H9 (cell line): ENCODE measurements around the gene ACP2. TPM values are rescaled to one million over a fixed set of nuclear protein-coding genes. Genes with fewer than 3 reads are reported as not detected.

Experiments
- DNase-seq: peaks from one replicate; pipeline ENCODE4 v3.0.0-alpha.2; 2017
- H2AFZ ChIP-seq: one replicate; pipeline ENCODE4 v1.6.1; 2013; ENCODE audit warnings: mild to moderate bottlenecking, low read length, control low read depth, moderate library complexity
- H2AK5ac ChIP-seq: 2 replicates; pipeline ENCODE4 v1.6.1; 2013; ENCODE audit warnings: low read length, control low read depth, mixed read lengths; ENCODE audit not compliant: insufficient read length
- H2BK120ac ChIP-seq: one replicate; pipeline ENCODE4 v1.6.1; 2013; ENCODE audit warnings: low read depth, mild to moderate bottlenecking, low read length, control low read depth, inconsistent platforms; ENCODE audit not compliant: poor library complexity, severe bottlenecking
- H2BK12ac ChIP-seq: 2 replicates; pipeline ENCODE4 v1.6.1; 2013; ENCODE audit warnings: low read length, control low read depth, mixed read lengths, low read depth; ENCODE audit not compliant: insufficient read length
- H2BK15ac ChIP-seq: 2 replicates; pipeline ENCODE4 v1.6.1; 2013; ENCODE audit warnings: low read depth, low read length, control low read depth
- H2BK20ac ChIP-seq: one replicate; pipeline ENCODE4 v1.6.1; 2013; ENCODE audit warnings: low read depth, mild to moderate bottlenecking, low read length, control low read depth, inconsistent platforms; ENCODE audit not compliant: poor library complexity, severe bottlenecking
- H2BK5ac ChIP-seq: 2 replicates; pipeline ENCODE4 v1.6.1; 2013; ENCODE audit warnings: low read length, control low read depth, mixed read lengths; ENCODE audit not compliant: insufficient read length
- H3K14ac ChIP-seq: 2 replicates; pipeline ENCODE4 v1.6.1; 2013; ENCODE audit warnings: low read length, control low read depth; ENCODE audit not compliant: insufficient read depth
- H3K18ac ChIP-seq: 2 replicates; pipeline ENCODE4 v1.6.1; 2013; ENCODE audit warnings: low read depth, mild to moderate bottlenecking, mixed read lengths, low read length, control low read depth; ENCODE audit not compliant: insufficient read length
- H3K23ac ChIP-seq: 2 replicates; pipeline ENCODE4 v1.6.1; 2013; ENCODE audit warnings: low read length, control low read depth, mixed read lengths, low read depth; ENCODE audit not compliant: insufficient read length
- H3K23me2 ChIP-seq: 2 replicates; pipeline ENCODE4 v1.6.1; 2013; ENCODE audit warnings: low read depth, mild to moderate bottlenecking, mixed read lengths, low read length, control low read depth; ENCODE audit not compliant: insufficient read length, poor library complexity, severe bottlenecking
- H3K27ac ChIP-seq: 2 replicates; pipeline ENCODE4 v1.5.1; 2013; ENCODE audit warnings: low read length, control low read depth, mixed read lengths, low read depth; ENCODE audit not compliant: insufficient read length
- H3K27me3 ChIP-seq: 2 replicates; pipeline ENCODE4 v1.6.1; 2013; ENCODE audit warnings: low read length, control low read depth, inconsistent platforms; ENCODE audit not compliant: insufficient read depth
- H3K4ac ChIP-seq: 2 replicates; pipeline ENCODE4 v1.6.1; 2013; ENCODE audit warnings: low read depth, mild to moderate bottlenecking, control low read depth, inconsistent platforms, low read length, moderate library complexity
- H3K4me1 ChIP-seq: 2 replicates; pipeline ENCODE4 v1.6.1; 2013; ENCODE audit warnings: low read length, control low read depth, inconsistent platforms; ENCODE audit not compliant: insufficient read depth
- H3K4me2 ChIP-seq: 2 replicates; pipeline ENCODE4 v1.6.1; 2013; ENCODE audit warnings: low read length, control low read depth, mixed read lengths; ENCODE audit not compliant: insufficient read length, insufficient read depth
- H3K56ac ChIP-seq: 2 replicates; pipeline ENCODE4 v1.6.1; 2013; ENCODE audit warnings: low read depth, mild to moderate bottlenecking, mixed read lengths, low read length, control low read depth; ENCODE audit not compliant: insufficient read length
- H3K79me1 ChIP-seq: 2 replicates; pipeline ENCODE4 v1.6.1; 2013; ENCODE audit warnings: low read depth, mild to moderate bottlenecking, moderate library complexity, low read length, control low read depth, inconsistent platforms; ENCODE audit not compliant: insufficient read depth, poor library complexity, severe bottlenecking
- H3K79me2 ChIP-seq: 2 replicates; pipeline ENCODE4 v1.6.1; 2013; ENCODE audit warnings: low read length, control low read depth, inconsistent platforms; ENCODE audit not compliant: insufficient read depth
- H3K9ac ChIP-seq: 2 replicates; pipeline ENCODE4 v1.6.1; 2013; ENCODE audit warnings: low read length, control low read depth, mixed read lengths; ENCODE audit not compliant: insufficient read length; ENCODE audit errors: extremely low read depth
- H3K9me3 ChIP-seq: one replicate; pipeline ENCODE4 v1.6.1; 2013; ENCODE audit warnings: low read depth, low read length, inconsistent platforms; ENCODE audit not compliant: control insufficient read depth
- H3T11ph ChIP-seq: one replicate; pipeline ENCODE4 v1.6.1; 2013; ENCODE audit warnings: mild to moderate bottlenecking, low read length, control low read depth, inconsistent platforms
- H4K20me1 ChIP-seq: one replicate; pipeline ENCODE4 v1.6.1; 2013; ENCODE audit not compliant: control insufficient read depth, insufficient read length, insufficient read depth
- H4K5ac ChIP-seq: 2 replicates; pipeline ENCODE4 v1.6.1; 2013; ENCODE audit warnings: low read depth, mild to moderate bottlenecking, mixed read lengths, low read length, control low read depth; ENCODE audit not compliant: insufficient read length
- H4K8ac ChIP-seq: replicated peaks from 2 replicates; pipeline ENCODE4 v1.6.1; 2013; ENCODE audit warnings: low read length, control low read depth, mixed read lengths, low read depth; ENCODE audit not compliant: insufficient read length
- H4K91ac ChIP-seq: 2 replicates; pipeline ENCODE4 v1.6.1; 2013; ENCODE audit warnings: low read depth, mild to moderate bottlenecking, moderate library complexity, mixed read lengths, low read length, control low read depth; ENCODE audit not compliant: insufficient read length
- H3K27ac Mint-ChIP-seq, 3 experiments: 2 replicates in 2 of 3; 3 replicates in 1 of 3; pipeline ENCODE4 v1.8.0; 2020 to 2021; ENCODE audit warnings: mixed read lengths in 3 of 3, mild to moderate bottlenecking in 1 of 3, moderate library complexity in 1 of 3
- H3K27me3 Mint-ChIP-seq: 2 replicates; pipeline ENCODE4 v1.8.0; 2021; ENCODE audit warnings: low read depth, mild to moderate bottlenecking, moderate library complexity, mixed read lengths
- H3K36me3 Mint-ChIP-seq, 3 experiments: 2 replicates in 2 of 3; 3 replicates in 1 of 3; pipeline ENCODE4 v1.8.0; 2020 to 2021; ENCODE audit warnings: low read depth in 3 of 3, mixed read lengths in 3 of 3; ENCODE audit not compliant: insufficient read depth in 1 of 3
- H3K4me1 Mint-ChIP-seq, 2 experiments: 2 replicates each; pipeline ENCODE4 v1.8.0; 2020; ENCODE audit warnings: mixed read lengths in 2 of 2
- H3K4me3 Mint-ChIP-seq, 2 experiments: 2 replicates in 1 of 2; 3 replicates in 1 of 2; pipeline ENCODE4 v1.8.0; 2020 to 2021; ENCODE audit warnings: mild to moderate bottlenecking in 2 of 2, mixed read lengths in 2 of 2, moderate library complexity in 1 of 2
- H3K9me3 Mint-ChIP-seq, 2 experiments: 2 replicates in 1 of 2; 3 replicates in 1 of 2; pipeline ENCODE4 v1.8.0; 2020; ENCODE audit warnings: mild to moderate bottlenecking in 2 of 2, mixed read lengths in 2 of 2, moderate library complexity in 1 of 2
- WGBS: extraction: QIAGEN DNeasy Blood & Tissue Kit; methylation state at CpG from one replicate; pipeline ENCODE4 v1.1.7; 2013; ENCODE audit warnings: missing lambda C conversion rate, low lambda C conversion rate, mixed read lengths; ENCODE audit not compliant: insufficient read length; ENCODE audit errors: extremely low coverage; 5-methylcytosine and 5-hydroxymethylcytosine counted together
- total RNA-seq: library from RNA; stranded (reverse); gene quantifications from 2 replicates; pipeline ENCODE4 v1.2.1, GENCODE V29; 2021
- TF ChIP-seq, protein P1 (sequence below): fragments of 200-600 bp; sonication (generic); conservative IDR thresholded peaks from 3 replicates; pipeline ENCODE4 v1.8.0; 2021; ENCODE audit warnings: antibody characterized with exemption, mild to moderate bottlenecking

The ACP2 gene
- total RNA-seq, 1 experiment from 2014 or later: 29.5 TPM

DNA sequence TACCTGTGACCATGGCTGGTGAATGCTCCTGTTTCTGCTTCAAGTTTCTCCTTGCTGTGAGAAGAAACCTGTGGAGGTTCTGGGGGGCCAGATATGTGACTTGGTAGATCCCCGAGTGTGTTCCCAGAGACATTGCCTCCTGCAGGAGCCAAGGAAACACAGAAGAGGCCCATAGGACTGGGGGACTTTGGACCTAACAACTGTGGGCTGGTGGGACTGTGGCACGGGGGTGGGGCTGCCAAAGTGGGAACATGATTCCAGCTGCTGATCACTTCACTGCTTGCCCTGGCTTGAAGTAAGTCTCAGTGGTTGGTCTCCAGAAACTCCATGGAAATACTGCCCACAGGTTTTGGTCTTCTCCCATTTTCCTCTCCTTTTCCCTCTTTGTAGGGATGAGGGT, 5.0 kb upstream of the ACP2 start:
- H3K14ac ChIP-seq: no peak overlapping the region
- H2AK5ac ChIP-seq: no peak overlapping the region
- no peak overlapping the region for H4K91ac ChIP-seq
- DNase-seq: no peak
- H2BK15ac ChIP-seq: no peak overlapping the region
- H3K23ac ChIP-seq: no peak overlapping the region
- H3T11ph ChIP-seq: no peak overlapping the region
- peaks cover 3% of the 10 kb centered on the region; the same call in 1 of the 2 replicates for H3K79me2 ChIP-seq
- no peak overlapping the region for H3K18ac ChIP-seq
- H3K27me3 ChIP-seq: no peaks in the 10 kb centered on the region
- H3K4me2 ChIP-seq: no peak overlapping the region
- no peak overlapping the region for H2BK12ac ChIP-seq
- no peaks in the 10 kb centered on the region for H4K20me1 ChIP-seq
- H3K79me1 ChIP-seq: no peaks in the 10 kb centered on the region
- peaks cover 8% of the 10 kb centered on the region for H3K23me2 ChIP-seq
- no peak overlapping the region for H3K4me3 Mint-ChIP-seq
- no peak overlapping the region for H2AFZ ChIP-seq
- no peaks in the 10 kb centered on the region for H3K9me3 ChIP-seq
- no peaks in the 10 kb centered on the region; the same call in 1 of the 2 replicates for H3K27me3 Mint-ChIP-seq
- H2BK120ac ChIP-seq: no peak overlapping the region
- no peak overlapping the region for H3K9ac ChIP-seq
- H3K4me1 Mint-ChIP-seq: peaks cover 17 to 24% of the 10 kb centered on the region in 2 experiments
- TF ChIP-seq, protein P1, sequence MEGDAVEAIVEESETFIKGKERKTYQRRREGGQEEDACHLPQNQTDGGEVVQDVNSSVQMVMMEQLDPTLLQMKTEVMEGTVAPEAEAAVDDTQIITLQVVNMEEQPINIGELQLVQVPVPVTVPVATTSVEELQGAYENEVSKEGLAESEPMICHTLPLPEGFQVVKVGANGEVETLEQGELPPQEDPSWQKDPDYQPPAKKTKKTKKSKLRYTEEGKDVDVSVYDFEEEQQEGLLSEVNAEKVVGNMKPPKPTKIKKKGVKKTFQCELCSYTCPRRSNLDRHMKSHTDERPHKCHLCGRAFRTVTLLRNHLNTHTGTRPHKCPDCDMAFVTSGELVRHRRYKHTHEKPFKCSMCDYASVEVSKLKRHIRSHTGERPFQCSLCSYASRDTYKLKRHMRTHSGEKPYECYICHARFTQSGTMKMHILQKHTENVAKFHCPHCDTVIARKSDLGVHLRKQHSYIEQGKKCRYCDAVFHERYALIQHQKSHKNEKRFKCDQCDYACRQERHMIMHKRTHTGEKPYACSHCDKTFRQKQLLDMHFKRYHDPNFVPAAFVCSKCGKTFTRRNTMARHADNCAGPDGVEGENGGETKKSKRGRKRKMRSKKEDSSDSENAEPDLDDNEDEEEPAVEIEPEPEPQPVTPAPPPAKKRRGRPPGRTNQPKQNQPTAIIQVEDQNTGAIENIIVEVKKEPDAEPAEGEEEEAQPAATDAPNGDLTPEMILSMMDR: no peak
- no peak overlapping the region for H2BK5ac ChIP-seq
- no peaks in the 10 kb centered on the region for H3K9me3 Mint-ChIP-seq
- H4K8ac ChIP-seq: no peak overlapping the region
- H3K4me1 ChIP-seq: no peaks in the 10 kb centered on the region; the same call in 1 of the 2 replicates
- H3K36me3 Mint-ChIP-seq: peaks cover 0 to 4% (median 0%) of the 10 kb centered on the region in 3 experiments; a peak in 1 of 7 replicates
- H3K4ac ChIP-seq: no peak overlapping the region
- no CpG with 5 or more reads among the region's 2 CpGs for WGBS
- H3K27ac Mint-ChIP-seq: 0 out of 7 replicates have a peak overlapping the region, but pooled peaks of 1 of the 3 experiments have one; percentile 18
- H4K5ac ChIP-seq: no peak overlapping the region
- H3K56ac ChIP-seq: no peak overlapping the region
- no peak overlapping the region for H2BK20ac ChIP-seq
- no peak overlapping the region for H3K27ac ChIP-seq
